BJ (cell line): Measurements from ENCODE around the gene MLPH. TPM values are rescaled to one million over a fixed set of nuclear protein-coding genes. Genes with fewer than 3 reads are reported as not detected.

ENCODE experiments used
- CTCF ChIA-PET: fragments of 350-600 bp; formaldehyde crosslinking; extraction: SDS; loops from one replicate; lab custom pipeline; 2021; ENCODE audit warnings: antibody characterized with exemption, inconsistent platforms; lab: Yijun Ruan, JAX
- POLR2A ChIA-PET: fragments of 300-600 bp; sonication (Branson Sonifier 250); formaldehyde crosslinking; extraction: SDS; loops from one replicate; lab custom pipeline; 2021; ENCODE audit warnings: antibody characterized with exemption; lab: Charles Lee
- DNase-seq: peaks from one replicate; pipeline ENCODE4 v3.0.0-alpha.2; 2011; ENCODE audit warnings: low read depth
- H3K27me3 ChIP-seq: 2 replicates; pipeline ENCODE4 v1.6.0; 2011; ENCODE audit warnings: low read length; ENCODE audit not compliant: control insufficient read depth, insufficient read depth
- H3K36me3 ChIP-seq: 2 replicates; pipeline ENCODE4 v1.5.1; 2011; ENCODE audit warnings: low read length; ENCODE audit not compliant: control insufficient read depth, insufficient read depth
- H3K4me3 ChIP-seq: 2 replicates; pipeline ENCODE4 v1.5.1; 2011; ENCODE audit warnings: low read depth, mild to moderate bottlenecking, control low read depth, low read length
- CTCF ChIP-seq: IDR thresholded peaks from 2 replicates; pipeline ENCODE4 v1.5.1; 2011; ENCODE audit warnings: low read depth, mild to moderate bottlenecking, control low read depth, inconsistent platforms, low read length, moderate library complexity; ENCODE audit not compliant: insufficient read depth
- polyA plus RNA-seq: library from polyadenylated mRNA; depleted of rRNA; stranded (reverse); fragments of >200 nt; gene quantifications from 2 replicates; pipeline ENCODE4 v1.2.3, GENCODE V29; 2011

The MLPH gene
- polyA plus RNA-seq, 1 experiment: 18.5 TPM

GRCh38 chr2:237441605-237442274 is 45.3 kb upstream of the MLPH start:
- Histone ChIP-seq H3K36me3 (no peaks in the 10 kb centered on the region), H3K27me3 (no peaks in the 10 kb centered on the region), H3K4me3 (no peak overlapping the region)
- TF ChIP-seq CTCF: no peak
- CTCF ChIA-PET: interaction anchor here (0.7 to 4.2 kb wide), 9 partner anchors 10 to 349 kb away, joined by 3 to 17 read pairs (median 4); no protein-coding TSS in a partner anchor
- no peak for DNase-seq
- POLR2A ChIA-PET: no interaction called here

- DNase-seq: no peak
- TF ChIP-seq CTCF: no peak
- Histone ChIP-seq H3K27me3 (no peaks in the 10 kb centered on the region), H3K36me3 (no peaks in the 10 kb centered on the region), H3K4me3 (no peak overlapping the region)
- CTCF ChIA-PET: interaction anchor here (0.9 to 4.2 kb wide), 4 partner anchors 9 to 22 kb away, joined by 3 to 17 read pairs (median 6); no protein-coding TSS in a partner anchor
- POLR2A ChIA-PET: no interaction called here
Observed at GRCh38 chr2:237444071-237444470, 43.0 kb upstream of the MLPH start.

GRCh38 chr2:237445611-237446337 is 41.3 kb upstream of the MLPH start:
- H3K27me3 ChIP-seq: no peaks in the 10 kb centered on the region
- no peaks in the 10 kb centered on the region for H3K36me3 ChIP-seq
- POLR2A ChIA-PET: no interaction called here
- no peak for DNase-seq
- no peak overlapping the region for H3K4me3 ChIP-seq
- CTCF ChIA-PET: interaction anchor here (1.0 to 1.2 kb wide), 2 partner anchors 24 to 63 kb away, joined by 3 read pairs; no protein-coding TSS in a partner anchor
- TF ChIP-seq CTCF: no peak

DNA sequence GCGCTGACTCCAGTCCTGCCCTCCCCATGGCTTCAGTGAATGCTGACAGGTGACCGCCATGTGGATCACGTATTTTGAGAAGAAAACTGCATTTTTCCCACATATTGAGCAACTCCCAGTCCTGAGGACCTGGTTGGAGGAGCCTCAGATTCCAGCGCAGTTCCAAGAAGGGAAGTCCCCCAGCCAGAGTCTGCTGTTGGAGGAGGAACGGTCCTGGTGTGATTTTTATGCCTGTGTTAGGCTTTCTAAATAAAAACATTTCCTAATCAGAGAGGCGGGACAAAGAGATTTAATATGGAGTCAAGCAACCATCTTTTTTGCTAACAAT is 40.7 kb upstream of the MLPH start:
- no peak for DNase-seq
- POLR2A ChIA-PET: no interaction called here
- CTCF ChIA-PET: interaction anchor here (0.5 to 1.0 kb wide), 2 partner anchors 63 to 280 kb away, joined by 3 read pairs; no protein-coding TSS in a partner anchor

More for the DNA sequence above, 40.7 kb upstream of the MLPH start:
- no peak for TF ChIP-seq CTCF
- no peak overlapping the region for H3K4me3 ChIP-seq
- no peaks in the 10 kb centered on the region for H3K27me3 ChIP-seq
- H3K36me3 ChIP-seq: no peaks in the 10 kb centered on the region
